ENCODE data around the gene WDR59.

The WDR59 gene

GRCh38 chr16:75032655-75033054 is 47.7 kb upstream of the WDR59 start:
- peaks cover 0 to 4% of the 10 kb centered on the region in 2 experiments; a peak in 2 of 3 replicates for H3K36me3 ChIP-seq (ENCODE audit: control insufficient read depth in 2 of 2, insufficient read depth in 1 of 2, low read length in 2 of 2)
- TF ChIP-seq ZNF121 (tag by site-specific recombination; IDR thresholded peaks at IDR 0.05) (0 out of 2 replicates have a peak, but pooled peaks have one; percentile 9), ZNF202 (tag by site-specific recombination; IDR thresholded peaks at IDR 0.05; ENCODE audit: borderline replicate concordance) (no peak)
- TF ChIP-seq, protein P1, sequence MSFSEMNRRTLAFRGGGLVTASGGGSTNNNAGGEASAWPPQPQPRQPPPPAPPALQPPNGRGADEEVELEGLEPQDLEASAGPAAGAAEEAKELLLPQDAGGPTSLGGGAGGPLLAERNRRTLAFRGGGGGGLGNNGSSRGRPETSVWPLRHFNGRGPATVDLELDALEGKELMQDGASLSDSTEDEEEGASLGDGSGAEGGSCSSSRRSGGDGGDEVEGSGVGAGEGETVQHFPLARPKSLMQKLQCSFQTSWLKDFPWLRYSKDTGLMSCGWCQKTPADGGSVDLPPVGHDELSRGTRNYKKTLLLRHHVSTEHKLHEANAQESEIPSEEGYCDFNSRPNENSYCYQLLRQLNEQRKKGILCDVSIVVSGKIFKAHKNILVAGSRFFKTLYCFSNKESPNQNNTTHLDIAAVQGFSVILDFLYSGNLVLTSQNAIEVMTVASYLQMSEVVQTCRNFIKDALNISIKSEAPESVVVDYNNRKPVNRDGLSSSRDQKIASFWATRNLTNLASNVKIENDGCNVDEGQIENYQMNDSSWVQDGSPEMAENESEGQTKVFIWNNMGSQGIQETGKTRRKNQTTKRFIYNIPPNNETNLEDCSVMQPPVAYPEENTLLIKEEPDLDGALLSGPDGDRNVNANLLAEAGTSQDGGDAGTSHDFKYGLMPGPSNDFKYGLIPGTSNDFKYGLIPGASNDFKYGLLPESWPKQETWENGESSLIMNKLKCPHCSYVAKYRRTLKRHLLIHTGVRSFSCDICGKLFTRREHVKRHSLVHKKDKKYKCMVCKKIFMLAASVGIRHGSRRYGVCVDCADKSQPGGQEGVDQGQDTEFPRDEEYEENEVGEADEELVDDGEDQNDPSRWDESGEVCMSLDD (tag by site-specific recombination; IDR thresholded peaks at IDR 0.05): no peak
- H3K4me1 ChIP-seq (ENCODE audit: control insufficient read depth, insufficient read depth, low read length): no peaks in the 10 kb centered on the region
- no peaks in the 10 kb centered on the region for H3K9me3 ChIP-seq (ENCODE audit: control insufficient read depth, insufficient read depth, low read depth, low read length)
- ChIA-PET CTCF (interaction anchor here (1.2 kb wide), 1 partner anchor 79 kb away, joined by 4 read pairs; no protein-coding TSS in a partner anchor), POLR2A (no interaction called here)
- no peak overlapping the region for H3K4me3 ChIP-seq (ENCODE audit: low read depth, low read length)
- H3K27ac ChIP-seq (ENCODE audit: extremely low read depth, low read depth, low read length): no peak overlapping the region

- no peaks in the 10 kb centered on the region; a peak in 1 of 3 replicates for H3K36me3 ChIP-seq (ENCODE audit: control insufficient read depth in 2 of 2, insufficient read depth in 1 of 2, low read length in 2 of 2)
- ChIA-PET POLR2A (no interaction called here), CTCF (no interaction called here)
- TF ChIP-seq ZNF600 (tag by site-specific recombination; IDR thresholded peaks at IDR 0.05) (no peak), ZNF132 (tag by site-specific recombination; IDR thresholded peaks at IDR 0.05; ENCODE audit: borderline replicate concordance) (no peak), ZNF311 (tag by site-specific recombination; IDR thresholded peaks at IDR 0.05; ENCODE audit: borderline replicate concordance) (no peak), ZFP69B (tag by site-specific recombination; IDR thresholded peaks at IDR 0.05) (no peak), ZNF48 (tag by site-specific recombination; IDR thresholded peaks at IDR 0.05) (no peak), HIC1 (tag by site-specific recombination; IDR thresholded peaks at IDR 0.05) (no peak), ZNF658 (tag by site-specific recombination; IDR thresholded peaks at IDR 0.05) (no peak), ZXDB (tag by site-specific recombination; IDR thresholded peaks at IDR 0.05) (no peak), ZNF449 (tag by site-specific recombination; IDR thresholded peaks at IDR 0.05) (no peak), ZNF114 (tag by site-specific recombination; IDR thresholded peaks at IDR 0.05) (no peak)
- TF ChIP-seq, protein P2, sequence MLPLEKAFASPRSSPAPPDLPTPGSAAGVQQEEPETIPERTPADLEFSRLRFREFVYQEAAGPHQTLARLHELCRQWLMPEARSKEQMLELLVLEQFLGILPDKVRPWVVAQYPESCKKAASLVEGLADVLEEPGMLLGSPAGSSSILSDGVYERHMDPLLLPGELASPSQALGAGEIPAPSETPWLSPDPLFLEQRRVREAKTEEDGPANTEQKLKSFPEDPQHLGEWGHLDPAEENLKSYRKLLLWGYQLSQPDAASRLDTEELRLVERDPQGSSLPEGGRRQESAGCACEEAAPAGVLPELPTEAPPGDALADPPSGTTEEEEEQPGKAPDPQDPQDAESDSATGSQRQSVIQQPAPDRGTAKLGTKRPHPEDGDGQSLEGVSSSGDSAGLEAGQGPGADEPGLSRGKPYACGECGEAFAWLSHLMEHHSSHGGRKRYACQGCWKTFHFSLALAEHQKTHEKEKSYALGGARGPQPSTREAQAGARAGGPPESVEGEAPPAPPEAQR (tag by site-specific recombination; IDR thresholded peaks at IDR 0.05): no peak
- TF ChIP-seq, protein P3, sequence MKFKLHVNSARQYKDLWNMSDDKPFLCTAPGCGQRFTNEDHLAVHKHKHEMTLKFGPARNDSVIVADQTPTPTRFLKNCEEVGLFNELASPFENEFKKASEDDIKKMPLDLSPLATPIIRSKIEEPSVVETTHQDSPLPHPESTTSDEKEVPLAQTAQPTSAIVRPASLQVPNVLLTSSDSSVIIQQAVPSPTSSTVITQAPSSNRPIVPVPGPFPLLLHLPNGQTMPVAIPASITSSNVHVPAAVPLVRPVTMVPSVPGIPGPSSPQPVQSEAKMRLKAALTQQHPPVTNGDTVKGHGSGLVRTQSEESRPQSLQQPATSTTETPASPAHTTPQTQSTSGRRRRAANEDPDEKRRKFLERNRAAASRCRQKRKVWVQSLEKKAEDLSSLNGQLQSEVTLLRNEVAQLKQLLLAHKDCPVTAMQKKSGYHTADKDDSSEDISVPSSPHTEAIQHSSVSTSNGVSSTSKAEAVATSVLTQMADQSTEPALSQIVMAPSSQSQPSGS (tag by site-specific recombination; IDR thresholded peaks at IDR 0.05; ENCODE audit: low read depth): no peak
- 0 out of 2 replicates have a peak, but pooled peaks cover 4% of the 10 kb centered on the region for H3K4me1 ChIP-seq (ENCODE audit: control insufficient read depth, insufficient read depth, low read length)
- no peak overlapping the region for H3K27ac ChIP-seq (ENCODE audit: extremely low read depth, low read depth, low read length)
- H3K9me3 ChIP-seq (ENCODE audit: control insufficient read depth, insufficient read depth, low read depth, low read length): no peaks in the 10 kb centered on the region
- H3K4me3 ChIP-seq (ENCODE audit: low read depth, low read length): no peak overlapping the region
Observed at GRCh38 chr16:75029854-75030253, 44.9 kb upstream of the WDR59 start.

Measured in HEK293 (cell line).